H1 (cell line): Measurements from ENCODE around the gene HIVEP2. TPM values are rescaled to one million over a fixed set of nuclear protein-coding genes. Genes with fewer than 3 reads are reported as not detected.

Experiments used
- EGR1 ChIP-seq: IDR thresholded peaks from 2 replicates; pipeline ENCODE4 v1.6.1; 2011; ENCODE audit warnings: low read depth, low read length, borderline replicate concordance
- GTF2F1 ChIP-seq: IDR thresholded peaks from 2 replicates; pipeline ENCODE4 v1.6.1; 2012; ENCODE audit warnings: low read depth, low read length, improper control_type of control experiment, borderline replicate concordance
- HDAC6 ChIP-seq: IDR thresholded peaks from one replicate; pipeline ENCODE4 v1.7.1; 2012; ENCODE audit warnings: low read depth, mild to moderate bottlenecking, inconsistent platforms, low read length, moderate library complexity
- MAFK ChIP-seq: IDR thresholded peaks from 2 replicates; pipeline ENCODE4 v1.6.1; 2012; ENCODE audit warnings: low read depth, mild to moderate bottlenecking, improper control_type of control experiment, low read length
- SP1 ChIP-seq: IDR thresholded peaks from 2 replicates; pipeline ENCODE4 v1.6.1; 2011; ENCODE audit warnings: low read depth, low read length
- polyA plus RNA-seq, 7 experiments: library from polyadenylated mRNA; depleted of rRNA in 3 of 7; stranded (reverse) in 5 of 7; unstranded in 2 of 7; fragments of >200 nt in 5 of 7; fragments of 200-250 nt in 2 of 7; gene quantifications; 1 replicate in 5 of 7; 2 replicates in 1 of 7; 4 replicates in 1 of 7; pipeline versions ENCODE4 v1.2.1 to v1.2.3, GENCODE V29; 2011 to 2013; ENCODE audit warnings: missing spikeins in 2 of 7, mixed read lengths in 2 of 7
- total RNA-seq: library from RNA; stranded (reverse); fragmentation: NEBNext Ultra II Directional; extraction: Animal tissue kit (Norgen Biotek cat#: 25700); gene quantifications from 2 replicates; pipeline ENCODE4 v1.2.1, GENCODE V29; 2021

HIVEP2 gene
- total and polyA plus RNA-seq, 2 of the 8 experiments (the other 6 are each of a cell fraction or from before 2014, with no cell fraction given): 2.2 to 6.1 TPM

DNA sequence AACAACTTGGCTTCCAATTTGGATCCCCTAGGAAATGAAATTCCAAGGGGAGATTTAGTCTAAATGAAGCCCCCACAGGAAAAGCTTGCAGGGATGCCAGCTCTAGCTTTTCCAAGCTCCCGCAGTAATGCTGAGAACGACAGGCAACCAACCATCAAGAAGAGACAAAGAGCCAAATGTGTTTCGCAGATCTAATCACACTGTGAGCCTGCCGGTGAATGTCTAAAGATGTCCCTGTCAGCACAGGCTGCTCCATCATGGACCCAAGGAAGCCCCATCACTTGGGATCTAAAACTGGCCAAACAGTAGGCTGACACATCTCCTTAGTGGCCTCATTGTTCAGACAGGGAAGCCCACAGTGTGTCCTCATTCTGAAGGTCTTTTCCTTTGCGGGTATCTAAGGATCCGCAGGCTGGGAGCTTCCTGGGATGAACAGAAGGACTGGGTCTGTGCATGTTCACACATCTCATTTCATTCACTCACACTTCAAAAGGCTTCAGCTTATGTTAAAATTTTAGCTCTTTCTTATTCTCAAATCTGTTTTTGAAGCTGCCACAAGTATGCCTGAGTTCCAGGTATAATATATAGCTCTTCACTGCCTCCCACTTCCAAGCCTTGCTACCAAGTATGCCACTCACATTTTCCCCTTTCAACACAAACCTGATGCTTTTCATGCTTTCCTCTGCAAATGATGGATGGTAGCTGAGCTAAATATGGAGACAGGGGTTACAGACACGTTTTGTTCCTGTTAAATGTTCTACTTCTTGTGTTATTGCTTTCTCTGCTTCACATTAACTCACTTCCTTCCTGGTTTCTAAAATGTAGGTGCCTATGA lies 229.8 kb downstream of the HIVEP2 start (continued):
- TF ChIP-seq GTF2F1 (no peak), HDAC6 (no peak), EGR1 (no peak), MAFK (no peak), SP1 (no peak)
